Loucy (cell line): Measurements from ENCODE around the gene SMOC2.

ENCODE experiments used
- H2AFZ ChIP-seq: fragments of 200-600 bp; sonication (generic); 2 replicates; pipeline ENCODE4 v1.6.0; 2016; ENCODE audit warnings: antibody characterized with exemption, mild to moderate bottlenecking, low read length, moderate library complexity
- H3F3A ChIP-seq: fragments of 200-600 bp; 2 replicates; pipeline ENCODE4 v1.6.0; 2016; ENCODE audit warnings: antibody characterized with exemption, low read depth, mild to moderate bottlenecking
- H3K27me3 ChIP-seq: fragments of 200-600 bp; sonication (generic); 2 replicates; pipeline ENCODE4 v1.6.1; 2014; ENCODE audit warnings: low read length, mild to moderate bottlenecking; ENCODE audit not compliant: insufficient read depth, poor library complexity, severe bottlenecking
- H3K36me3 ChIP-seq: fragments of 200-600 bp; sonication (generic); 2 replicates; pipeline ENCODE4 v1.6.1; 2016; ENCODE audit warnings: low read length; ENCODE audit not compliant: insufficient read depth
- H3K4me1 ChIP-seq: fragments of 200-600 bp; sonication (generic); 2 replicates; pipeline ENCODE4 v1.5.1; 2014; ENCODE audit warnings: low read length, mild to moderate bottlenecking; ENCODE audit not compliant: insufficient read depth, poor library complexity, severe bottlenecking
- H3K4me2 ChIP-seq: fragments of 200-600 bp; sonication (generic); 2 replicates; pipeline ENCODE4 v1.6.0; 2014; ENCODE audit warnings: antibody characterized with exemption, low read length, low read depth, mild to moderate bottlenecking; ENCODE audit not compliant: poor library complexity, severe bottlenecking
- H3K4me3 ChIP-seq: fragments of 200-600 bp; sonication (generic); 2 replicates; pipeline ENCODE4 v1.5.1; 2014; ENCODE audit warnings: low read length, mild to moderate bottlenecking, mixed read lengths; ENCODE audit not compliant: poor library complexity, severe bottlenecking
- H3K79me2 ChIP-seq: fragments of 200-600 bp; sonication (generic); 2 replicates; pipeline ENCODE4 v1.6.1; 2014; ENCODE audit warnings: low read length; ENCODE audit not compliant: insufficient read depth
- H3K9ac ChIP-seq: fragments of 200-600 bp; sonication (generic); 2 replicates; pipeline ENCODE4 v1.6.0; 2014; ENCODE audit warnings: mild to moderate bottlenecking, low read depth, low read length, moderate library complexity; ENCODE audit not compliant: poor library complexity, severe bottlenecking
- H3K9me2 ChIP-seq: fragments of 200-600 bp; sonication (generic); replicated peaks from 2 replicates; pipeline ENCODE4 v1.6.1; 2016; ENCODE audit warnings: low read depth, low read length, mixed read lengths
- H3K9me3 ChIP-seq: fragments of 200-600 bp; sonication (generic); 2 replicates; pipeline ENCODE4 v1.6.1; 2014; ENCODE audit warnings: mild to moderate bottlenecking, antibody characterized with exemption, low read length, low read depth; ENCODE audit not compliant: insufficient read depth
- H4K20me1 ChIP-seq: fragments of 200-600 bp; sonication (generic); 2 replicates; pipeline ENCODE4 v1.6.0; 2014; ENCODE audit warnings: antibody characterized with exemption, low read length, mild to moderate bottlenecking; ENCODE audit not compliant: insufficient read depth, poor library complexity, severe bottlenecking
- EZH2phosphoT487 ChIP-seq: fragments of 200-600 bp; IDR thresholded peaks from 2 replicates; pipeline ENCODE4 v1.6.1; 2018; ENCODE audit warnings: antibody characterized with exemption, mild to moderate bottlenecking, moderate library complexity, borderline replicate concordance
- TF ChIP-seq, protein P1 (sequence below): fragments of 200-600 bp; sonication (generic); conservative IDR thresholded peaks from 2 replicates; pipeline ENCODE4 v1.5.1; 2014; ENCODE audit warnings: mild to moderate bottlenecking, antibody characterized with exemption, low read length

SMOC2 gene

GRCh38 chr6:168625602-168626001 lies 184.6 kb downstream of the SMOC2 start:
- Histone ChIP-seq H3K9ac (no peak overlapping the region), H2AFZ (no peak overlapping the region), H3K4me3 (no peak overlapping the region), H3K9me2 (no peaks in the 10 kb centered on the region), H3K36me3 (no peaks in the 10 kb centered on the region), H3K4me2 (no peak overlapping the region), H3K9me3 (peaks cover 20% of the 10 kb centered on the region; the same call in 1 of the 2 replicates), H3K79me2 (no peaks in the 10 kb centered on the region), H3K4me1 (no peaks in the 10 kb centered on the region), H3K27me3 (no peaks in the 10 kb centered on the region), H4K20me1 (no peaks in the 10 kb centered on the region), H3F3A (no peaks in the 10 kb centered on the region)
- TF ChIP-seq, protein P1, sequence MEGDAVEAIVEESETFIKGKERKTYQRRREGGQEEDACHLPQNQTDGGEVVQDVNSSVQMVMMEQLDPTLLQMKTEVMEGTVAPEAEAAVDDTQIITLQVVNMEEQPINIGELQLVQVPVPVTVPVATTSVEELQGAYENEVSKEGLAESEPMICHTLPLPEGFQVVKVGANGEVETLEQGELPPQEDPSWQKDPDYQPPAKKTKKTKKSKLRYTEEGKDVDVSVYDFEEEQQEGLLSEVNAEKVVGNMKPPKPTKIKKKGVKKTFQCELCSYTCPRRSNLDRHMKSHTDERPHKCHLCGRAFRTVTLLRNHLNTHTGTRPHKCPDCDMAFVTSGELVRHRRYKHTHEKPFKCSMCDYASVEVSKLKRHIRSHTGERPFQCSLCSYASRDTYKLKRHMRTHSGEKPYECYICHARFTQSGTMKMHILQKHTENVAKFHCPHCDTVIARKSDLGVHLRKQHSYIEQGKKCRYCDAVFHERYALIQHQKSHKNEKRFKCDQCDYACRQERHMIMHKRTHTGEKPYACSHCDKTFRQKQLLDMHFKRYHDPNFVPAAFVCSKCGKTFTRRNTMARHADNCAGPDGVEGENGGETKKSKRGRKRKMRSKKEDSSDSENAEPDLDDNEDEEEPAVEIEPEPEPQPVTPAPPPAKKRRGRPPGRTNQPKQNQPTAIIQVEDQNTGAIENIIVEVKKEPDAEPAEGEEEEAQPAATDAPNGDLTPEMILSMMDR: no peak
- no peak for TF ChIP-seq EZH2phosphoT487

- no peak overlapping the region for H3K4me3 ChIP-seq
- H3K9ac ChIP-seq: no peak overlapping the region
- H3K36me3 ChIP-seq: no peaks in the 10 kb centered on the region
- no peaks in the 10 kb centered on the region for H3K79me2 ChIP-seq
- no peak overlapping the region for H3K4me2 ChIP-seq
- H3K9me2 ChIP-seq: no peaks in the 10 kb centered on the region
- no peaks in the 10 kb centered on the region for H3F3A ChIP-seq
- H3K4me1 ChIP-seq: no peaks in the 10 kb centered on the region
- no peaks in the 10 kb centered on the region for H4K20me1 ChIP-seq
- H3K9me3 ChIP-seq: peaks cover 16% of the 10 kb centered on the region; the same call in 1 of the 2 replicates
- H2AFZ ChIP-seq: no peak overlapping the region
- TF ChIP-seq EZH2phosphoT487: no peak
- TF ChIP-seq, protein P1: no peak
- no peaks in the 10 kb centered on the region for H3K27me3 ChIP-seq
These were observed 185.1 kb downstream of the SMOC2 start for GRCh38 chr6:168626046-168626602.

GRCh38 chr6:168627506-168628175 lies 186.7 kb downstream of the SMOC2 start:
- TF ChIP-seq, protein P1: no peak
- no peak for TF ChIP-seq EZH2phosphoT487
- Histone ChIP-seq H3K4me1 (no peaks in the 10 kb centered on the region), H2AFZ (no peak overlapping the region), H3K27me3 (no peaks in the 10 kb centered on the region), H3K36me3 (no peaks in the 10 kb centered on the region), H4K20me1 (no peaks in the 10 kb centered on the region), H3K4me3 (no peak overlapping the region), H3K79me2 (no peaks in the 10 kb centered on the region), H3K9ac (no peak overlapping the region), H3K9me3 (peaks cover 13% of the 10 kb centered on the region; the same call in 1 of the 2 replicates), H3K9me2 (no peaks in the 10 kb centered on the region), H3F3A (no peaks in the 10 kb centered on the region), H3K4me2 (no peak overlapping the region)
